ENCODE data around the gene KLHL29. TPM values are rescaled to one million over a fixed set of nuclear protein-coding genes. Genes with fewer than 3 reads are reported as not detected.

KLHL29 gene
- total RNA-seq, 4 donors from 2014 or later, result 10.1 to 27.3 (median 15.7) TPM

DNA sequence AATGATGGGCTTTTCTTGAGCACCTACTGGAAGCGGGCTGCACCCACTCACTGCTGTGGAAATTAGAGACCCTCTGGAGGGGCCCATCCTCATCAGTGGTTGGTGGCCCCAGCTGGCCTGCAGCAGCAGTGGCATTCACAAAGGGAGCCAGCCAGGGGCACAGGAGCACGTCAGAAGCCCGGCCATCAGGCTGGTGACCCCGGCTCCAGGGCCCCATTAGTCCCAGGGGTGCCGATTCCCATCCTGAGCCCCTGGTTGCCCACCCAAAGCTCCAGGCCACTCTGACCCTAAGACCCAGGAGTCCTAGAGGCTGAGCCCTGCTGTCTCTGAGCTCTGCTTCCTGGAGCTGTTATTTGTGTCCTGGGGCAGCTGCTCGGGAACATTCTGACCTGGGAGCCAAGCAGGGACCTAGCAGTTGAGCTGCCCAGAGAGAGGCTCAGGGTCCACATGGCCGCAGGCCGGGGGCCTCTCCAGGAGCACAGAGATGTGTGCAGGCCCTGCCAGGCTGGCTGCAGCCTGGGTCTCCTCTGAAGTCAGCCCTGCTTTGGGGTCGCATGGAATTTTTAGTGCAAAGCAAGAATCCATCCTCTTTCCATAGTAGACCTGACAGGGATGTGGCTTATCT is 207.2 kb downstream of the KLHL29 start:
- TF ChIP-seq POLR2A (IDR thresholded peaks at IDR 0.05) (no peak), CTCF (IDR thresholded peaks at IDR 0.05) (no peak)
- 94 to 96% methylated on average over 6 to 7 of the region's 9 CpGs for WGBS, 2 donors
- H3K4me3 ChIP-seq (ENCODE audit: low read depth, poor library complexity, severe bottlenecking), result no peak overlapping the region
- intact Hi-C loops (cut with DNase I; ENCODE audit: low total_unique reads), result no loop called here
- no peak for DNase-seq (ENCODE audit: low spot score in 2 of 2)

GRCh38 chr2:23592898-23593751 is 208.1 kb downstream of the KLHL29 start:
- TF ChIP-seq CTCF (IDR thresholded peaks at IDR 0.05) (no peak), POLR2A (IDR thresholded peaks at IDR 0.05) (no peak)
- intact Hi-C loops (cut with DNase I; ENCODE audit: low total_unique reads), result no loop called here
- no peak overlapping the region for H3K4me3 ChIP-seq (ENCODE audit: low read depth, poor library complexity, severe bottlenecking)
- DNase-seq (ENCODE audit: low spot score in 2 of 2), result no peak
- WGBS, 2 donors, result 94 to 96% methylated on average over 11 to 12 of the region's 12 CpGs

DNA sequence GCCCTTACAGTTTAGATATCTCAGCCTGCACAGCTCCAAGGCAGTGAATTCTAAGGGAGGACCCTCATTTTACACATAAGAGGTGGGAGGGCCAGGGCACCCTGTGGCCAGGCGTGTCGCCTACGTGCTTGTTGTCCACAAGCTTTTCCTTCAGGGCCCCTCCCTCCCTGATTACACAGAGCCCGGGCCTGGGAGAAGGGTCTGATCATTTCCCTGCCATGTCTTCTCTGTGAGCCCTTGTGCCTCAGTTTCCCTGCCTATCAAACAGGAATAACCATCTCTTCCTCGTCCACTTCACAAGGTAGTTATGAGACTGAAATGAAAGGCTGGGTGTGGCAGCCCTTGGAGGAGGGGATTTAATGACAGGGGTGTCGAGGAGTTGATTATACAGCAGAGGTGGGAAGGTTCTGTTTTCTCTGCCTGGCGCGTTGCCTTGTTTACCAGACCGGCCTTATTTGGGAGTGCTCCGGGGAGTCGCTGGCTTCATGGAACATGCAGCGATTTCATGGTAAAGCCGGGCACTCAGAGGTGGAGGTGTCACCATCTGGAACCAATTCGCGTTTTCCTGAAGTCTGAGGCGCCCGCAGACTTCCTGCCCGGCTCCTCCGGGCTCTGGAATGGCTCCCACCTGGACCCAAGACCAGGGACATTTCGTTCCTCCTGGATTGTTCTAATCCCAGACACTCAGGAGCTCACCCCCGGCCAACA is 208.9 kb downstream of the KLHL29 start:
- intact Hi-C loops (cut with DNase I; ENCODE audit: low total_unique reads), result no loop called here

DNA sequence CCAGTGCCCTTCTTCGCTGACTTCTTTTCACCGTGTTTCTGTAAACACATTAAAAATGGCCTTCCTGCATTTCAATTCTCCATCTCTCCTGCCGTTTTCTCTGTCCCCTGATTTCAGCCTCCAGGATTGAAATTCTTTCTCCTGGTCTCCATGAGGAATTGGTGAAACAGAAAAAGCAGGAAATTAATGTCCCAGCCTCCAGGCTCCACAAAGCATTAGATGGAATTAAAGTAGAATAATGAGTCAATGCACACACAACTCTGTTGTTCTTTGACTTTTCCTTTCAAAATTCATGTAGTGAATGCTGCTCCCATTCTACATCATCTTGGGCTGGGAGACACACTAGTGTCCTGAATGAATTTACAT is 209.5 kb downstream of the KLHL29 start:
- intact Hi-C loops (cut with DNase I; ENCODE audit: low total_unique reads), result no loop called here
- no peak overlapping the region for H3K4me3 ChIP-seq (ENCODE audit: low read depth, poor library complexity, severe bottlenecking)
- no peak for DNase-seq (ENCODE audit: low spot score in 2 of 2)
- WGBS, 2 donors, result 77 to 79% methylated on average over 3 of the region's 3 CpGs
- TF ChIP-seq POLR2A (IDR thresholded peaks at IDR 0.05) (no peak), CTCF (IDR thresholded peaks at IDR 0.05) (no peak)

More for the DNA sequence above, 208.9 kb downstream of the KLHL29 start:
- TF ChIP-seq POLR2A (IDR thresholded peaks at IDR 0.05), result no peak
- TF ChIP-seq CTCF (IDR thresholded peaks at IDR 0.05), result no peak
- no peak overlapping the region for H3K4me3 ChIP-seq (ENCODE audit: low read depth, poor library complexity, severe bottlenecking)
- DNase-seq (ENCODE audit: low spot score in 2 of 2), result no peak
- 74 to 76% methylated on average over 20 to 21 of the region's 21 CpGs for WGBS, 2 donors

- WGBS, 2 donors, result 84 to 85% methylated on average over 7 of the region's 7 CpGs
- intact Hi-C loops (cut with DNase I; ENCODE audit: low total_unique reads), result no loop called here
- H3K4me3 ChIP-seq (ENCODE audit: low read depth, poor library complexity, severe bottlenecking), result no peak overlapping the region
- DNase-seq (ENCODE audit: low spot score in 2 of 2), result no peak
- no peak for TF ChIP-seq POLR2A (IDR thresholded peaks at IDR 0.05)
- TF ChIP-seq CTCF (IDR thresholded peaks at IDR 0.05), result no peak
Observed at GRCh38 chr2:23595021-23595420, 210.0 kb downstream of the KLHL29 start.
